ENCODE results near the gene ELP1. TPM values are rescaled to one million over a fixed set of nuclear protein-coding genes. Genes with fewer than 3 reads are reported as not detected.

Gene ELP1
- total RNA-seq, 6 experiments from 2014 or later: 10.4 to 20.6 (median 13.0) TPM

GRCh38 chr9:108854641-108855528 lies 79.0 kb downstream of the ELP1 start:
- Histone ChIP-seq H3K4me3 (no peak overlapping the region), H3K9me3 (no peaks in the 10 kb centered on the region), H3K27me3 (no peaks in the 10 kb centered on the region), H3K4me1 (peaks cover 0 to 7% (median 0%) of the 10 kb centered on the region in 4 donors), H3K36me3 (no peaks in the 10 kb centered on the region), H3K27ac (no peak overlapping the region)
- TF ChIP-seq POLR2A (IDR thresholded peaks at IDR 0.05) (no peak), CTCF (IDR thresholded peaks at IDR 0.05) (no peak)
- intact Hi-C loops (cut with DNase I): no loop called here
- 90% methylated on average over 2 of the region's 59 CpGs for WGBS (ENCODE audit: insufficient coverage, low coverage, low lambda C conversion rate, missing lambda C conversion rate)
- DNase-seq (no peak), ATAC-seq (no peak)

- Histone ChIP-seq H3K27ac (no peak overlapping the region), H3K27me3 (no peaks in the 10 kb centered on the region), H3K9me3 (no peaks in the 10 kb centered on the region), H3K4me1 (peaks cover 0 to 7% (median 0%) of the 10 kb centered on the region in 4 donors), H3K4me3 (no peak overlapping the region), H3K36me3 (no peaks in the 10 kb centered on the region)
- no CpG with 5 or more reads among the region's 3 CpGs for WGBS (ENCODE audit: insufficient coverage, low coverage, low lambda C conversion rate, missing lambda C conversion rate)
- DNase-seq (no peak), ATAC-seq (no peak)
- no peak for TF ChIP-seq CTCF (IDR thresholded peaks at IDR 0.05)
- TF ChIP-seq POLR2A (IDR thresholded peaks at IDR 0.05): no peak
- intact Hi-C loops (cut with DNase I): no loop called here
Measured at GRCh38 chr9:108854094-108854493, 79.8 kb downstream of the ELP1 start.

GRCh38 chr9:108852079-108852478 lies 81.8 kb downstream of the ELP1 start:
- H3K4me1 ChIP-seq: peaks cover 0 to 7% (median 0%) of the 10 kb centered on the region in 4 donors
- peak; percentile 27 to 78 (median 56) for ATAC-seq
- H3K9me3 ChIP-seq: no peaks in the 10 kb centered on the region
- no peaks in the 10 kb centered on the region for H3K36me3 ChIP-seq
- WGBS (ENCODE audit: insufficient coverage, low coverage, low lambda C conversion rate, missing lambda C conversion rate): 6% methylated on average over 1 of the region's 1 CpG
- H3K27ac ChIP-seq: peak overlapping the region in 1 of 3 donors; percentile 24
- TF ChIP-seq CTCF (IDR thresholded peaks at IDR 0.05): no peak
- TF ChIP-seq POLR2A (IDR thresholded peaks at IDR 0.05): no peak
- H3K27me3 ChIP-seq: no peaks in the 10 kb centered on the region
- no peak for DNase-seq
- intact Hi-C loops (cut with DNase I): no loop called here
- no peak overlapping the region for H3K4me3 ChIP-seq

GRCh38 chr9:108851138-108851537 lies 82.8 kb downstream of the ELP1 start:
- Histone ChIP-seq H3K9me3 (no peaks in the 10 kb centered on the region), H3K4me3 (no peak overlapping the region), H3K27ac (peak overlapping the region in 1 of 3 donors; percentile 24), H3K4me1 (peaks cover 0 to 7% (median 0%) of the 10 kb centered on the region in 4 donors), H3K27me3 (no peaks in the 10 kb centered on the region), H3K36me3 (no peaks in the 10 kb centered on the region)
- 75% methylated on average over 3 of the region's 3 CpGs for WGBS (ENCODE audit: insufficient coverage, low coverage, low lambda C conversion rate, missing lambda C conversion rate)
- DNase-seq (no peak), ATAC-seq (no peak)
- TF ChIP-seq POLR2A (IDR thresholded peaks at IDR 0.05) (no peak), CTCF (IDR thresholded peaks at IDR 0.05) (no peak)
- intact Hi-C loops (cut with DNase I): no loop called here
